NK-92 treated with Interleukin-12 subunit alpha and Interleukin-12 subunit beta, amount 100 ng/mL, for 24 hours (cell line): ENCODE measurements around the gene CAPN14.

Source experiments
- DNase-seq: peaks from one replicate; lab custom pipeline; 2025; lab: John Stamatoyannopoulos, UW

Gene CAPN14

DNA sequence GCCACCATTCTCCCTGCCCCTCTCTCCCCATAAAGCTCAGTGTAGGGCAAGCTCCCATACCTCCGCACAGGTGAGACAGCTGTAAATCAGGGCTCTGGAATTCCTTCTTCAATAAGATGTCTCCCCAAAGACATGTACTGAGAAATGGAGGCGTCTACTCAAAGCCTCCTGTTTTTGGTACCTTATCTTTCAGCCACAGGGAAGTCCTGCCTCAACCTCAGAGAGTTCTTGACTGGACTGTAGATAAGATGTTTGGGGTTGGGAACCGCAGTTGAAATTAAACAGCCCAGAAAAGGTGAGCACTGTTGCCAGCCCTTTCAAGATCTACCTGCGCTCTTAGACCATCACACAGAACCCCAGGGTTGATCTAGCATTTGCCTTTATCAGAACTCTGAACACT lies 77.6 kb downstream of the CAPN14 start:
- no peak for DNase-seq

GRCh38 chr2:31138037-31138962 lies 79.0 kb downstream of the CAPN14 start, which contains the start of gene GALNT14:
TSS of gene GALNT14 (minus strand) at chr2:31138440. CDS start at chr2:31138086, 354 bp downstream.
- DNase-seq: no peak

DNA sequence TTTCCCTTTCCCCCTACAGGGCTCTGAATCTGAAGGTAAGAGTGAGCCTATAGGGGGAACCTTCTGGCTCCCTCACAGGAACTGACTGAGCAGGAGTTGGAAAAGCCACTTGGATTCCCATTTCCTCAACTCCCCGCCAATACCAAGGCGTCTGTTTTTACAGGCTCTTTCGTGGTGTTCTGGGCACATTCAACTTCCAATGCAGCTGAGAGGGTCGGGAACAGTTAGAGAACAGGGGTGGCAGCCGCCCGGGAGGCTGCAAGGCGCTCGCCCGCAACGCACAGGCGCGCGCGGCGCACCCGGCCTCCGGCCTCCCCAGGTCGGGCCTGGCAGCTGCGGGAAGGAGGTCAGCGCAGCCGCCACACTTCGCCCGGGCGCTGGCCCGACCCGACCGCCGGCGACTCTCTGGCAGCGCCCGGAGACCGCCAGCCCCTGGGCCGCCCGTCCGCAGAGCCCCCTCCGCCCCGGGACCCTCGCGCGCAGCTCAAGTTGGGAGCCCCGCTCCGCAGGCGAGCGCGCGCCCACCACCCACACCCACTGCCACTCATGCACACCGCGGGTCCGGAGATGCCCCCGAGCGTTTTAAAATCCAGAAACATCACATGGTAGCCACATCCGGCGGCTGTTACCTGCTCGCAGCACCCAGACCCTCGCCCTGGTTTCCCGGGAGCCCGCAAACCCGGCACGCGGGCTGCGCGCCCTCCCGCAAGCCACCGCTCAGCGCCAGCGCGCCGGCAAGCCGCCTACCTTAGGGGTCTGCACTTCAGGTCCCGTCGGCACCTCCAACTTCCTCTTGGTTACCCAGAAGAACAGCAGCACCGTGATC lies 79.9 kb downstream of the CAPN14 start:
- DNase-seq: no peak

DNA sequence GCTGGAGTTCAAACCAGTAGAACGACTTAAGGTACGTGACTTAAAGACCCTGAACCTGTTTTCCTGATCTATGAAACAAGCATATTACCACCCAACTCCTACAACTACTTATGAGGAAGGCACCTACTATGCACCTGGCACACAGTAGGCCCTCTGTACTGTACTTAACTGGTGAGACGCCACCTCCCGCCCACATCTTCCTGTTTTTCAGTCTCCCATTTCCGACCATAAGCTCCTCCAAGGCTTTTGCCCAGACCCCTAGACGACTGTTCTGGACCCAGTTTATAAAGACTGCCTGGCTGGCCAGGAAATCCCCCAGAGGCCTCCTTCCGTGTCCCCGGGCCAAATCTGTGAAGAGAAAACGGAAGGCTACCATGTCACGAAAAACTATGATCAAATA lies 80.6 kb downstream of the CAPN14 start:
- no peak for DNase-seq

DNA sequence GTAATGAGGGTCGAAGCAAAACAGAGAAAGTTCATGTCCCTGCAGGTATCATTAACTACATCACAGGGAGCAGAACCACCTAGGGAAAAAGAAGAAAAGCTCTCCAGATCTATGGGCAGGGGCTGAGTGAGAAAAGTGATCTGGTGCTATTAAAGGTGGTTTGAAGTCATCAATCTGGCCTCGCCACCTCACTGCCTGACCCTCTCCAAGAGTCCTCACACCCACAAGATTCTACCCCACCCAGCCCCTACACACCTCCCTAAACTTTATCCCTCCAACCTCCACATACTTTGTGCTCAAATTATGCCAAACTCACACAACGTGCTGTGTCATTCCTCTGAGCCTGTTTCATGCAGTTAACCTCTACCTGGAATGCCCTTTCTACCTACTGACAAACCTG lies 81.3 kb downstream of the CAPN14 start:
- no peak for DNase-seq

GRCh38 chr2:31134480-31134879 lies 82.8 kb downstream of the CAPN14 start:
- no peak for DNase-seq

- DNase-seq: no peak
Observed at GRCh38 chr2:31132786-31133185, 84.5 kb downstream of the CAPN14 start.

DNA sequence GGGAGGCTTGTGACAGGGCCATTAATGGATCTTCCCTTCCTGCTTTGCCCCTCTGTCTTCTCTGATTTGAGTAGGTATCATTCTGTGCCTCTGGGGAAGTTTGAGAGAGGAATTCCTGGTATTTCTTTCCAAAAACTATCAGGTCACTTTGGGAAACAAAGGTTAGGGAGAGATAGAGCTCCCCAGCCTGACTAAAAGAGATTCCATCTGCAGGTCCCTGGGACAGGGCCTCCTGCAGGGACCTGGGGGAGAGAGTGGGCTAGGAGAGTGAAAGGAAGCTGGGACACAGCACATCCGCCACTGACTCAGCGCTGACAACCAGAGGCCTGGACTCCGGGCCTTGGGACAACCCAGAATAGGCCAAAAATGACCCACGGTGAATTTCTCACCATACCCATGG lies 85.4 kb downstream of the CAPN14 start:
- DNase-seq: no peak

DNA sequence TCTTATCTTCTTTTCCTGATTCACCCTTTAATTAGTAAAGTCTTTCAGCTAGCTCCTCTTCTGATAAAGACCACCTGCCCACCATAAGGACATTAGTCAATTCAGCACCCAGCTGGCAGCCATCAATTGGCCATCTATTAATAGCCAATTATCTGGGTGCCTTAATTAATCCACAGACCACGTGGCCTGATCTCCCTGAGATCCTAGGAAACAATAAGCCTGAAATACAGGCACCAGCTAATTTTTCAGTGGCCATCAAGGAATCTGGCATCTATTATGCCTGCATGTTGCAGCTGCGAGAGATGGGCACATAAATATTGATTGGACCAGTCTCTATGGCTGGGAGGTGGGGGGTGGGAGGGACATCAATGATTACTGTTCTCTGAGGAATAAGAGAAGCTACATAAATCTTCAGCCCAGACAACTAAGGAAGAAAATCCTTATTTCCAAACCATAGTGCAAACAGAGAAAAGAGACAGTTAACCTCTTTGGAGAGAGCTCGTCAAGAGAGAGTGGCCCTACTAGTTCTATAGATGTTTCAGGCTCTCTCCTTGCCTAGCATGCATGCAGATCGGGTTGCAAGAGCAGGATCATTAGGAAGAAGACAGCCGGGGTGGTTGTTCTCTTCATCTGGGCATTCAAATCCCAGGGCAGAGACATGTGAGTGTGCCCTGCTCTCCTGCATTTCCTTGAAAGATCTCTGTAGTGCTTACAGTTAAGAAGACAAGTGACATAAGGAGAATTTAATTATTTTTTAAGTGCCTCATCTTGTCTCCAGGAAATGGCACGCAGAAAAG lies 87.7 kb downstream of the CAPN14 start:
- DNase-seq: no peak

- no peak for DNase-seq
Observed at GRCh38 chr2:31127931-31128330, 89.4 kb downstream of the CAPN14 start.

DNA sequence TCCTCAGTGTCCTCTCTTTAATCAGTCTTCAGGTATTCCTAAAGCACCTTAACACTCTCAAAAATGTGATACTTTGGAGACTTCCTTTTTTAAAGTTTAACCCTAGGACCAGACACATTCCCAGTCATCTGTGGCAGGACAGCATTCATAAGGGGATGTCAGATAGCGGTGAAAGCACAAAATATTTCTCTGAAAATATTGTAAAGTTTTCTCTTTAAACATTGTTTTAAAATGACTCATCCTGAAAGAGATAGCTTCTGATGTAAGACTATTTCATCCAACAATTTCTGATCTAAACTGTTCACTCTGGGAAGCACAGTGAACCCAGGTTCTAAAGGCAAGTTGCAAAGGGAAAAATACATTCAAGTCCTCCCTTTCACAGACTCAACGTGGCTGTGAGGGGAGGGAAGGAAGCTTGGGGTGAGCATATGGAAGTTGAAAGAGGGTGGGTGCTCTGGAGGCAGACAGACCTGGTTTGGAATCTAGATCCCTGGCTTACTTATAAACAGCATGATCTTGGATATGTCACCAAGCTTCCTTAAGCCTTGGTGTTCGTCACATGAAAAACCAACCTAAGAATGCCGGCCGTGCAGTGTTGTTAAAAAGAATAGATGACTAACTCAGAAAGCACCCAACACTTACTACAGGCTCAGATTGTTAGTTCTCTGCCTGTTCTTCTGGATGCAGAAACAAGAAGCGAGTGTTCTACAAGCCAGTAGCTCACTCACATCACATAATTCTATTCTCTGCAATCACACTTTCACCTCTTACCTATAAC lies 91.2 kb downstream of the CAPN14 start:
- no peak for DNase-seq

GRCh38 chr2:31124904-31125303 lies 92.4 kb downstream of the CAPN14 start:
- no peak for DNase-seq
